ENCODE data around the gene NKAIN2. TPM values are rescaled to one million over a fixed set of nuclear protein-coding genes. Genes with fewer than 3 reads are reported as not detected.

Gene NKAIN2
- total RNA-seq, 2 donors from 2014 or later: 0.31 to 2.3 TPM

- DNase-seq (ENCODE audit: low spot score): no peak
- H3K4me1 ChIP-seq: no peaks in the 10 kb centered on the region
- H3K4me3 ChIP-seq: peak overlapping the region in 1 of 2 donors; percentile 11
- H3K27ac ChIP-seq: no peak overlapping the region
- H3K27me3 ChIP-seq: no peaks in the 10 kb centered on the region
- H3K36me3 ChIP-seq: no peaks in the 10 kb centered on the region
- no peaks in the 10 kb centered on the region for H3K9me3 ChIP-seq
- no peak for TF ChIP-seq CTCF (IDR thresholded peaks at IDR 0.05)
These were observed 45.7 kb downstream of the NKAIN2 start for GRCh38 chr6:123849406-123849805.

GRCh38 chr6:123850555-123850954 is 46.9 kb downstream of the NKAIN2 start:
- no peaks in the 10 kb centered on the region for H3K36me3 ChIP-seq
- H3K4me3 ChIP-seq: no peak overlapping the region
- H3K9me3 ChIP-seq: no peaks in the 10 kb centered on the region
- no peak overlapping the region for H3K27ac ChIP-seq
- no peak for DNase-seq (ENCODE audit: low spot score)
- no peaks in the 10 kb centered on the region for H3K4me1 ChIP-seq
- no peaks in the 10 kb centered on the region for H3K27me3 ChIP-seq
- TF ChIP-seq CTCF (IDR thresholded peaks at IDR 0.05): no peak

- no peak for TF ChIP-seq CTCF (IDR thresholded peaks at IDR 0.05)
- no peaks in the 10 kb centered on the region for H3K36me3 ChIP-seq
- no peak overlapping the region for H3K27ac ChIP-seq
- no peaks in the 10 kb centered on the region for H3K4me1 ChIP-seq
- H3K4me3 ChIP-seq: no peak overlapping the region
- DNase-seq (ENCODE audit: low spot score): no peak
- no peaks in the 10 kb centered on the region for H3K27me3 ChIP-seq
- H3K9me3 ChIP-seq: no peaks in the 10 kb centered on the region
These were observed 50.5 kb downstream of the NKAIN2 start for GRCh38 chr6:123854201-123854600.

- Histone ChIP-seq H3K9me3 (no peaks in the 10 kb centered on the region), H3K4me3 (no peak overlapping the region), H3K27ac (no peak overlapping the region), H3K36me3 (no peaks in the 10 kb centered on the region), H3K4me1 (no peaks in the 10 kb centered on the region), H3K27me3 (no peaks in the 10 kb centered on the region)
- TF ChIP-seq CTCF (IDR thresholded peaks at IDR 0.05): no peak
- no peak for DNase-seq (ENCODE audit: low spot score)
These were observed 51.8 kb downstream of the NKAIN2 start for GRCh38 chr6:123855506-123855905.

- Histone ChIP-seq H3K27me3 (no peaks in the 10 kb centered on the region), H3K4me3 (no peak overlapping the region), H3K9me3 (no peaks in the 10 kb centered on the region), H3K36me3 (no peaks in the 10 kb centered on the region), H3K4me1 (no peaks in the 10 kb centered on the region), H3K27ac (no peak overlapping the region)
- no peak for TF ChIP-seq CTCF (IDR thresholded peaks at IDR 0.05)
- no peak for DNase-seq (ENCODE audit: low spot score)
These were observed 55.6 kb downstream of the NKAIN2 start for GRCh38 chr6:123859291-123859690.

GRCh38 chr6:123869334-123869733 is 65.7 kb downstream of the NKAIN2 start:
- no peak for DNase-seq (ENCODE audit: low spot score)
- Histone ChIP-seq H3K4me1 (no peaks in the 10 kb centered on the region), H3K9me3 (no peaks in the 10 kb centered on the region), H3K4me3 (no peak overlapping the region), H3K36me3 (no peaks in the 10 kb centered on the region), H3K27ac (no peak overlapping the region), H3K27me3 (no peaks in the 10 kb centered on the region)
- TF ChIP-seq CTCF (IDR thresholded peaks at IDR 0.05): no peak
